GM12878 (cell line): ENCODE measurements around the gene MFAP2. TPM values are rescaled to one million over a fixed set of nuclear protein-coding genes. Genes with fewer than 3 reads are reported as not detected.

Experiments
- ATAC-seq: fragments of 200-7000 bp; cut with Tn5 transposase; 3 replicates; pipeline ENCODE4 v1.9.1; 2020; ENCODE audit warnings: mild to moderate bottlenecking, moderate library complexity
- BruUV-seq: library from RNA; stranded (reverse); fragments of 400-500 nt; replicated peaks from 2 replicates; lab custom pipeline; 2021; lab: Mats Ljungman, UMichigan
- CTCF ChIA-PET: fragments of 300-600 bp; sonication (Branson Sonifier 250); formaldehyde crosslinking; extraction: SDS; loops from one replicate; lab custom pipeline; 2021; ENCODE audit warnings: inconsistent platforms; lab: Yijun Ruan, JAX
- POLR2A ChIA-PET: fragments of 350-600 bp; formaldehyde crosslinking; extraction: SDS; loops from one replicate; lab custom pipeline; 2021; ENCODE audit warnings: inconsistent platforms; lab: Charles Lee
- RAD21 ChIA-PET: fragments of 300-600 bp; sonication (Branson Sonifier 250); formaldehyde crosslinking; loops from one replicate; lab custom pipeline; 2023; ENCODE audit warnings: antibody characterized with exemption; ENCODE audit not compliant: unreplicated experiment; lab: Charles Lee
- SMC1A ChIA-PET: fragments of 300-600 bp; sonication (Branson Sonifier 250); formaldehyde crosslinking; loops from one replicate; lab custom pipeline; 2023; ENCODE audit not compliant: unreplicated experiment, uncharacterized antibody; lab: Charles Lee
- DNase-seq: peaks from one replicate; pipeline ENCODE4 v3.0.0-alpha.2; 2011; ENCODE audit warnings: low read depth, low spot score
- FAIRE-seq: peaks from 3 replicates; lab custom pipeline; 2011; peaks lifted over from hg19 to GRCh38; lab: Jason Lieb, UNC
- H2AFZ ChIP-seq: 2 replicates; pipeline ENCODE4 v1.6.0; 2011; ENCODE audit warnings: low read depth, low read length, control low read depth; ENCODE audit not compliant: control insufficient read depth
- H3K27ac ChIP-seq: 2 replicates; pipeline ENCODE4 v1.5.1; 2011; ENCODE audit warnings: control low read depth; ENCODE audit not compliant: control insufficient read depth, insufficient read depth
- H3K27me3 ChIP-seq, 2 experiments: replicated peaks in 1 of 2; 2 replicates each; pipeline versions ENCODE4 v1.6.0 to v1.6.1; 2011; ENCODE audit warnings: low read length in 1 of 2; ENCODE audit not compliant: control insufficient read depth in 2 of 2, insufficient read depth in 2 of 2
- H3K36me3 ChIP-seq, 2 experiments: 2 replicates each; pipeline ENCODE4 v1.5.1; 2011; ENCODE audit warnings: low read length in 1 of 2; ENCODE audit not compliant: control insufficient read depth in 2 of 2, insufficient read depth in 2 of 2
- H3K4me1 ChIP-seq: 2 replicates; pipeline ENCODE4 v1.6.1; 2011; ENCODE audit warnings: mild to moderate bottlenecking, low read length, moderate library complexity, mixed read lengths; ENCODE audit not compliant: control insufficient read depth, insufficient read depth
- H3K4me2 ChIP-seq: 2 replicates; pipeline ENCODE4 v1.6.0; 2011; ENCODE audit warnings: control low read depth; ENCODE audit not compliant: control insufficient read depth, insufficient read depth
- H3K4me3 ChIP-seq: fragments of 200-600 bp; sonication (generic); 2 replicates; pipeline ENCODE4 v1.5.1; 2016
- H3K79me2 ChIP-seq: 2 replicates; pipeline ENCODE4 v1.6.0; 2011; ENCODE audit warnings: low read length; ENCODE audit not compliant: control insufficient read depth, insufficient read depth
- H3K9ac ChIP-seq: 2 replicates; pipeline ENCODE4 v1.8.0; 2011; ENCODE audit warnings: low read length, control low read depth, mixed read lengths; ENCODE audit not compliant: control insufficient read depth, insufficient read depth
- H3K9me3 ChIP-seq: replicated peaks from 3 replicates; pipeline ENCODE4 v1.5.1; 2011; ENCODE audit warnings: mild to moderate bottlenecking, low read length; ENCODE audit not compliant: control insufficient read depth, insufficient read depth
- H4K20me1 ChIP-seq: 2 replicates; pipeline ENCODE4 v1.6.0; 2011; ENCODE audit not compliant: control insufficient read depth, insufficient read depth
- CBFB ChIP-seq: IDR thresholded peaks from 2 replicates; pipeline ENCODE4 v1.6.1; 2016; ENCODE audit warnings: antibody characterized with exemption, low read depth
- EED ChIP-seq: sonication (generic); IDR thresholded peaks from 2 replicates; pipeline ENCODE4 v1.6.1; 2016; ENCODE audit warnings: antibody characterized with exemption, low read depth
- JUNB ChIP-seq: IDR thresholded peaks from 2 replicates; pipeline ENCODE4 v1.6.1; 2016; ENCODE audit warnings: antibody characterized with exemption, mild to moderate bottlenecking
- PAX5 ChIP-seq: IDR thresholded peaks from 2 replicates; pipeline ENCODE4 v1.6.1; 2011; ENCODE audit warnings: low read depth, low read length, borderline replicate concordance
- POU2F2 ChIP-seq: IDR thresholded peaks from 3 replicates; pipeline ENCODE4 v1.6.1; 2011; ENCODE audit warnings: low read depth, mild to moderate bottlenecking, low read length, borderline replicate concordance
- SIX5 ChIP-seq: IDR thresholded peaks from 2 replicates; pipeline ENCODE4 v1.6.1; 2011; ENCODE audit warnings: mild to moderate bottlenecking, low read depth, low read length, moderate library complexity; ENCODE audit not compliant: severe bottlenecking
- SREBF2 ChIP-seq: IDR thresholded peaks from 2 replicates; pipeline ENCODE4 v1.6.1; 2012; ENCODE audit warnings: mild to moderate bottlenecking, low read length
- TAF1 ChIP-seq: IDR thresholded peaks from 2 replicates; pipeline ENCODE4 v1.6.1; 2011; ENCODE audit warnings: mild to moderate bottlenecking, low read depth, low read length, borderline replicate concordance
- TCF12 ChIP-seq: IDR thresholded peaks from 2 replicates; pipeline ENCODE4 v1.6.1; 2011; ENCODE audit warnings: low read depth, mild to moderate bottlenecking, low read length
- TCF7 ChIP-seq: IDR thresholded peaks from 2 replicates; pipeline ENCODE4 v1.6.1; 2014; ENCODE audit warnings: antibody characterized with exemption, borderline replicate concordance
- WGBS: methylation state at CpG from one replicate; pipeline ENCODE4 v1.1.6; 2016; ENCODE audit warnings: low lambda C conversion rate; ENCODE audit not compliant: insufficient replicate concordance, insufficient coverage; ENCODE audit errors: missing lambda C conversion rate; 5-methylcytosine and 5-hydroxymethylcytosine counted together
- in situ Hi-C: fragments of 300-500 bp; cut with MboI; formaldehyde crosslinking; loops from 9 replicates; pipeline ENCODE4 v1.14.3; 2018; ENCODE audit warnings: mixed read lengths
- intact Hi-C: fragments of 100-400 bp; cut with micrococcal nuclease; formaldehyde crosslinking; loops from one replicate; pipeline ENCODE4 v1.14.2; 2022; ENCODE audit not compliant: unreplicated experiment
- polyA plus RNA-seq, 11 experiments: library from polyadenylated mRNA; depleted of rRNA in 4 of 11; unstranded in 6 of 11; stranded (reverse) in 5 of 11; fragments of >200 nt; fragmentation: Nextera tagmentation in 4 of 11; fragmentation: Illumina TruSeq in 1 of 11; extraction: Ambion mirVana in 4 of 11; extraction: Trizol in 1 of 11; gene quantifications; 1 replicate in 1 of 11; 2 replicates in 10 of 11; pipeline versions ENCODE4 v1.2.1 to v1.2.3, GENCODE V29; 2011 to 2016; ENCODE audit warnings: inconsistent platforms in 2 of 11, missing spikeins in 2 of 11, low read depth in 1 of 11
- total RNA-seq, 4 experiments: library from RNA; depleted of rRNA in 3 of 4; stranded (reverse); fragments of >200 nt in 3 of 4; fragmentation: Illumina TruSeq in 1 of 4; extraction: Trizol in 1 of 4; gene quantifications; 2 replicates each; pipeline versions ENCODE4 v1.2.1 to v1.2.3, GENCODE V29; 2013 to 2021
- TF ChIP-seq, protein P1 (sequence below): IDR thresholded peaks from 2 replicates; pipeline ENCODE4 v1.6.1; 2011; ENCODE audit warnings: borderline replicate concordance, low read depth, mild to moderate bottlenecking, moderate library complexity, mixed read lengths, low read length; ENCODE audit not compliant: insufficient read depth; ENCODE audit errors: extremely low read length
- TF ChIP-seq, protein P2 (sequence below): fragments of 450-650 bp; formaldehyde crosslinking; IDR thresholded peaks from 2 replicates; pipeline ENCODE4 v1.4.0; 2022; ENCODE audit warnings: mild to moderate bottlenecking, moderate library complexity
- TF ChIP-seq, protein P3 (sequence below): fragments of 450-650 bp; IDR thresholded peaks from 2 replicates; pipeline ENCODE4 v1.6.1; 2017; ENCODE audit warnings: low read depth, mild to moderate bottlenecking, moderate library complexity

The MFAP2 gene
- total and polyA plus RNA-seq, 10 of the 15 experiments (the other 5 are each of a cell fraction or from before 2014, with no cell fraction given), result 0.16 TPM; not detected in 9

DNA sequence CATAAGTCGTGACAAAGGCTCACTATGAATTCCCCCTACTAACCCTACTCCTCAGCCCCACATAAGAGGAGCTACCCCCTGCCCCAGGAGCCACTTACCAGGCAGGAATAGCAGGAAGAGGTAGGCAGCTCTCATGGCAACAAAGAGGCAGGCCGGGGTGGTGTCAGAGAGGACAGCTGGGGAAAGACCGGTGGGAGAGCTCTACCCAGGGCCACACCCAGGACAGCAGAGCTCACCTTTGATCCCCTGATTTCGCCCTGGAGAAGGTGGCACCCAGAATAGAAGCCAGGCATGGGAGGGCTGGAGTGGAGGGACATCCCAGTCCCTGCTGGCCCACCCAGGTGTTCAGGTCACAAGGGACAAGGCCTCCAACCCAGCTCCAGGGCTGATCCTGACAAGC is 2.3 kb downstream of the MFAP2 start:
- Histone ChIP-seq H4K20me1 (no peaks in the 10 kb centered on the region), H3K79me2 (no peaks in the 10 kb centered on the region), H3K27me3 (peaks cover 7 to 13% of the 10 kb centered on the region in 2 experiments; a peak in 3 of 4 replicates), H3K4me3 (no peak overlapping the region), H2AFZ (no peak overlapping the region), H3K27ac (no peak overlapping the region), H3K4me1 (no peaks in the 10 kb centered on the region), H3K4me2 (no peak overlapping the region), H3K9me3 (no peaks in the 10 kb centered on the region), H3K9ac (no peak overlapping the region), H3K36me3 (no peaks in the 10 kb centered on the region)
- in situ Hi-C loops (no loop called here), intact Hi-C loops (no loop called here)
- ChIA-PET POLR2A (no interaction called here), SMC1A (no interaction called here), RAD21 (no interaction called here), CTCF (interaction anchor here (1.0 kb wide), 1 partner anchor 18 kb away, joined by 6 read pairs; no protein-coding TSS in a partner anchor)
- ATAC-seq (no peak), FAIRE-seq (no peak), DNase-seq (no peak)
- BruUV-seq, result no TSS peak
- TF ChIP-seq POU2F2, result no peak
- no peak for TF ChIP-seq EED
- TF ChIP-seq TAF1, result no peak
- no peak for TF ChIP-seq TCF7
- TF ChIP-seq, protein P1, sequence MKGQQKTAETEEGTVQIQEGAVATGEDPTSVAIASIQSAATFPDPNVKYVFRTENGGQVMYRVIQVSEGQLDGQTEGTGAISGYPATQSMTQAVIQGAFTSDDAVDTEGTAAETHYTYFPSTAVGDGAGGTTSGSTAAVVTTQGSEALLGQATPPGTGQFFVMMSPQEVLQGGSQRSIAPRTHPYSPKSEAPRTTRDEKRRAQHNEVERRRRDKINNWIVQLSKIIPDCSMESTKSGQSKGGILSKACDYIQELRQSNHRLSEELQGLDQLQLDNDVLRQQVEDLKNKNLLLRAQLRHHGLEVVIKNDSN, result no peak
- TF ChIP-seq, protein P2, sequence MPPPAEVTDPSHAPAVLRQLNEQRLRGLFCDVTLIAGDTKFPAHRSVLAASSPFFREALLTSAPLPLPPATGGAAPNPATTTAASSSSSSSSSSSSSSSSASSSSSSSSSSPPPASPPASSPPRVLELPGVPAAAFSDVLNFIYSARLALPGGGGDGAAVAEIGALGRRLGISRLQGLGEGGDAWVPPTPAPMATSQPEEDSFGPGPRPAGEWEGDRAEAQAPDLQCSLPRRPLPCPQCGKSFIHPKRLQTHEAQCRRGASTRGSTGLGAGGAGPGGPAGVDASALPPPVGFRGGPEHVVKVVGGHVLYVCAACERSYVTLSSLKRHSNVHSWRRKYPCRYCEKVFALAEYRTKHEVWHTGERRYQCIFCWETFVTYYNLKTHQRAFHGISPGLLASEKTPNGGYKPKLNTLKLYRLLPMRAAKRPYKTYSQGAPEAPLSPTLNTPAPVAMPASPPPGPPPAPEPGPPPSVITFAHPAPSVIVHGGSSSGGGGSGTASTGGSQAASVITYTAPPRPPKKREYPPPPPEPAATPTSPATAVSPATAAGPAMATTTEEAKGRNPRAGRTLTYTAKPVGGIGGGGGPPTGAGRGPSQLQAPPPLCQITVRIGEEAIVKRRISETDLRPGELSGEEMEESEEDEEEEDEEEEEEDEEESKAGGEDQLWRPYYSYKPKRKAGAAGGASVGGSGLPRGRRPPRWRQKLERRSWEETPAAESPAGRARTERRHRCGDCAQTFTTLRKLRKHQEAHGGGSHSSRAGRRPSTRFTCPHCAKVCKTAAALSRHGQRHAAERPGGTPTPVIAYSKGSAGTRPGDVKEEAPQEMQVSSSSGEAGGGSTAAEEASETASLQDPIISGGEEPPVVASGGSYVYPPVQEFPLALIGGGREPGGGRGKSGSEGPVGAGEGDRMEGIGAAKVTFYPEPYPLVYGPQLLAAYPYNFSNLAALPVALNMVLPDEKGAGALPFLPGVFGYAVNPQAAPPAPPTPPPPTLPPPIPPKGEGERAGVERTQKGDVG, result no peak
- TF ChIP-seq, protein P3, sequence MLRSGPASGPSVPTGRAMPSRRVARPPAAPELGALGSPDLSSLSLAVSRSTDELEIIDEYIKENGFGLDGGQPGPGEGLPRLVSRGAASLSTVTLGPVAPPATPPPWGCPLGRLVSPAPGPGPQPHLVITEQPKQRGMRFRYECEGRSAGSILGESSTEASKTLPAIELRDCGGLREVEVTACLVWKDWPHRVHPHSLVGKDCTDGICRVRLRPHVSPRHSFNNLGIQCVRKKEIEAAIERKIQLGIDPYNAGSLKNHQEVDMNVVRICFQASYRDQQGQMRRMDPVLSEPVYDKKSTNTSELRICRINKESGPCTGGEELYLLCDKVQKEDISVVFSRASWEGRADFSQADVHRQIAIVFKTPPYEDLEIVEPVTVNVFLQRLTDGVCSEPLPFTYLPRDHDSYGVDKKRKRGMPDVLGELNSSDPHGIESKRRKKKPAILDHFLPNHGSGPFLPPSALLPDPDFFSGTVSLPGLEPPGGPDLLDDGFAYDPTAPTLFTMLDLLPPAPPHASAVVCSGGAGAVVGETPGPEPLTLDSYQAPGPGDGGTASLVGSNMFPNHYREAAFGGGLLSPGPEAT, result no peak
- TF ChIP-seq SIX5, result no peak
- TF ChIP-seq JUNB, result no peak
- no peak for TF ChIP-seq SREBF2
- no peak for TF ChIP-seq PAX5
- TF ChIP-seq CBFB, result no peak
- no peak for TF ChIP-seq TCF12
- 16% methylated on average over 3 of the region's 4 CpGs for WGBS
